Adrenal gland (tissue), 12 donors: Measurements from ENCODE around the gene C3orf52. TPM values are rescaled to one million over a fixed set of nuclear protein-coding genes. Genes with fewer than 3 reads are reported as not detected.
"Not testable (repeated sequence)": the region's sequence is repeated elsewhere in the genome, so short reads cannot be mapped to it uniquely, and the experiment has no call there.

Experiments used
- DNase-seq, 7 donors: peaks; one replicate each; pipeline ENCODE4 v3.0.0-alpha.2; 2019 to 2020
- H3K27ac ChIP-seq, 5 donors: fragments of 200-600 bp; sonication (generic) in 4 of 5; 1 replicate in 3 of 5; 2 replicates in 2 of 5; pipeline versions ENCODE4 v1.5.1 to v1.8.0; 2016 to 2020; ENCODE audit warnings: mild to moderate bottlenecking in 1 of 5
- H3K27me3 ChIP-seq: fragments of 200-600 bp; 2 replicates; pipeline ENCODE4 v1.8.0; 2021
- H3K36me3 ChIP-seq, 2 donors: fragments of 200-600 bp; replicated peaks in 1 of 2; 1 replicate in 1 of 2; 2 replicates in 1 of 2; pipeline versions ENCODE4 v1.5.1 to v1.8.0; 2018 to 2022
- H3K4me1 ChIP-seq, 2 donors: fragments of 200-600 bp; replicated peaks in 1 of 2; 1 replicate in 1 of 2; 2 replicates in 1 of 2; pipeline versions ENCODE4 v1.5.1 to v1.8.0; 2018 to 2021
- H3K4me3 ChIP-seq, 4 donors: fragments of 200-600 bp; sonication (generic) in 3 of 4; one replicate each; pipeline ENCODE4 v1.5.1; 2016 to 2018
- H3K9me3 ChIP-seq, 3 donors: fragments of 200-600 bp; sonication (generic) in 1 of 3; replicated peaks in 1 of 3; 1 replicate in 2 of 3; 2 replicates in 1 of 3; pipeline versions ENCODE4 v1.5.1 to v1.8.0; 2016 to 2021
- CTCF ChIP-seq, 6 experiments: fragments of 450-650 bp in 4 of 6; fragments of 200-600 bp in 2 of 6; sonication (generic) in 1 of 6; IDR thresholded peaks; 1 replicate in 5 of 6; 2 replicates in 1 of 6; pipeline versions ENCODE4 v1.5.1 to v1.8.0; 2016 to 2021; ENCODE audit warnings: antibody characterized with exemption in 6 of 6, mild to moderate bottlenecking in 2 of 6, moderate library complexity in 1 of 6
- POLR2A ChIP-seq, 2 donors: fragments of 450-650 bp; IDR thresholded peaks; one replicate each; pipeline ENCODE4 v1.6.1; 2017; ENCODE audit warnings: antibody characterized with exemption in 2 of 2, mild to moderate bottlenecking in 2 of 2, moderate library complexity in 1 of 2
- WGBS, 4 donors: extraction: QIAGEN DNeasy Blood & Tissue Kit in 2 of 4; methylation state at CpG; one replicate each; pipeline versions ENCODE4 v1.1.5 to v1.1.7; 2013 to 2017; 5-methylcytosine and 5-hydroxymethylcytosine counted together
- intact Hi-C, 2 donors: fragments of 100-400 bp; cut with DNase I; formaldehyde crosslinking; loops; one replicate each; pipeline versions ENCODE4 v1.14.1 to v1.15.0; 2022 to 2023
- polyA plus RNA-seq, 3 donors: library from polyadenylated mRNA; stranded (reverse); fragments of 200-250 nt in 2 of 3; fragments of 350-450 nt in 1 of 3; fragmentation: Illumina TruSeq in 1 of 3; extraction: RNeasy Lipid Tissue Mini Kit (QIAGEN cat#74804) in 1 of 3; gene quantifications; one replicate each; pipeline ENCODE4 v1.2.3, GENCODE V29; 2013 to 2014
- total RNA-seq, 9 donors: library from RNA; depleted of rRNA in 4 of 9; stranded (reverse); fragments of >200 nt in 4 of 9; fragments of 120-200 nt in 1 of 9; fragmentation: NEBNext Ultra II Directional in 1 of 9; extraction: Animal tissue kit (Norgen Biotek cat#: 25700) in 1 of 9; gene quantifications; one replicate each; pipeline versions ENCODE4 v1.1.0 to v1.2.4, GENCODE V29; 2013 to 2023
- donor health status: healthy with polysubstance abuse.
- donor health status: Bipolar disorder and iron deficiency.
- donor health status: DM: yes; HTN: yes; CAD: no.
- donor health status: DM: no; HTN: no; CAD: no.
- donor health status: DM: no; HTN: no; CAD: no.
- donor health status: DM: yes; HTN: yes; CAD: no.

C3orf52 gene
- total and polyA plus RNA-seq, 12 donors = 0.06 to 9.0 (median 2.2) TPM

GRCh38 chr3:112061152-112061551, 25.0 kb upstream of the C3orf52 start:
- H3K9me3 ChIP-seq = no peaks in the 10 kb centered on the region
- TF ChIP-seq POLR2A (IDR thresholded peaks at IDR 0.05) = no peak
- no peak for TF ChIP-seq CTCF (IDR thresholded peaks at IDR 0.05)
- H3K36me3 ChIP-seq = no peaks in the 10 kb centered on the region
- peaks cover 3% of the 10 kb centered on the region for H3K27me3 ChIP-seq
- no peaks in the 10 kb centered on the region for H3K4me1 ChIP-seq
- WGBS, 4 donors = 52 to 59% (median 55%) methylated on average over 3 of the region's 3 CpGs
- DNase-seq = no peak
- no peak overlapping the region for H3K27ac ChIP-seq
- no peak overlapping the region for H3K4me3 ChIP-seq
- intact Hi-C loops = no loop called here

DNA sequence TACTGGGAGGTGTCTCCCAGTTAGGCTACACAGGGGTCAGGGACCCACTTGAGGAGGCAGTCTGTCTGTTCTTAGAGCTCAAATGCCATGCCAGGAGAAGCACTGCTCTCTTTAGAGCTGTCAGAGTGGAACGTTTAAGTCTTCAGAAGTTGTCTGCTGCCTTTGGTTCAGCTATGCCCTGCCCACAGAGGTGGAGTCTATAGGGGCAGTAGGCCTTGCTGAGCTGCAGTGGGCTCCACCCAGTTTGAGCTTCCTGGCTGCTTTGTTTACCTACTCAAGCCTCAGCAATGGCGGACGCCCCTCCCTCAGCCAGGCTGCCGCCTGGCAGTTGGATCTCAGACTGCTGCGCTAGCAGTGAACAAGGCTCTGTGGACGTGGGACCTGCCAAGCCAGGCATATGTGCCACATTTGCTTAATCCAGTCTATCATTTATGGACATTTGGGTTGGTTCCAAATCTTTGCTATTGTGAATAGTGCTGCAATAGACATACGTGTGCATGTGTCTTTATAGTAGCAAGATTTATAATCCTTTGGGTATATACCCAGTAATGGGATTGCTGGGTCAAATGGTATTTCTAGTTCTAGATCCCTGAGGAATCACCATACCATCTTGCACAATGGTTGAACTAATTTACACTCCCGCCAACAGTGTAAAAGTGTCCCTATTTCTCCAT, 13.7 kb upstream of the C3orf52 start:
- H3K9me3 ChIP-seq, H3K36me3 ChIP-seq, DNase-seq, H3K4me1 ChIP-seq, H3K27ac ChIP-seq, H3K27me3 ChIP-seq, H3K4me3 ChIP-seq, intact Hi-C loops: not testable (repeated sequence)
- 82 to 87% (median 86%) methylated on average over 3 to 8 of the region's 8 CpGs for WGBS, 4 donors

GRCh38 chr3:112074006-112074405, 12.2 kb upstream of the C3orf52 start:
- intact Hi-C loops = no loop called here
- no peak for DNase-seq
- 85 to 98% (median 95%) methylated on average over 2 of the region's 2 CpGs for WGBS, 4 donors
- no peaks in the 10 kb centered on the region for H3K9me3 ChIP-seq
- TF ChIP-seq CTCF (IDR thresholded peaks at IDR 0.05) (no peak), POLR2A (IDR thresholded peaks at IDR 0.05) (no peak)
- H3K27me3 ChIP-seq = no peaks in the 10 kb centered on the region
- H3K4me1 ChIP-seq = no peaks in the 10 kb centered on the region
- no peak overlapping the region for H3K27ac ChIP-seq
- no peaks in the 10 kb centered on the region for H3K36me3 ChIP-seq
- H3K4me3 ChIP-seq = no peak overlapping the region

- peak overlapping the region in 1 of 5 donors; percentile 34 for H3K27ac ChIP-seq
- no peaks in the 10 kb centered on the region for H3K27me3 ChIP-seq
- no peaks in the 10 kb centered on the region for H3K36me3 ChIP-seq
- H3K9me3 ChIP-seq = no peaks in the 10 kb centered on the region
- H3K4me3 ChIP-seq = no peak overlapping the region
- intact Hi-C loops = no loop called here
- 29 to 51% (median 37%) methylated on average over 6 of the region's 6 CpGs for WGBS, 4 donors
- peak in 6 of 7 donors; percentile 29 to 77 (median 54) for DNase-seq
- H3K4me1 ChIP-seq = no peaks in the 10 kb centered on the region
- TF ChIP-seq POLR2A (IDR thresholded peaks at IDR 0.05) = peak in 1 of 2 donors; percentile 30
- TF ChIP-seq CTCF (IDR thresholded peaks at IDR 0.05) = no peak
These were observed 11.3 kb upstream of the C3orf52 start for GRCh38 chr3:112074616-112075497.
